Inflammatory macrophage treated with lipopolysaccharide for 4 hours (primary cell): Measurements from ENCODE around the gene KANSL3.

ENCODE experiments used
- DNase-seq: peaks from one replicate; pipeline ENCODE4 v3.0.0-alpha.2; 2020

KANSL3 gene

GRCh38 chr2:96654791-96655190 lies 16.7 kb upstream of the KANSL3 start:
- DNase-seq, result peak; percentile 37

GRCh38 chr2:96651793-96652192 lies 13.7 kb upstream of the KANSL3 start:
- DNase-seq, result no peak

GRCh38 chr2:96649342-96649741 lies 11.2 kb upstream of the KANSL3 start:
- DNase-seq, result no peak

- DNase-seq, result no peak
Measured at GRCh38 chr2:96648306-96648930, 10.3 kb upstream of the KANSL3 start.

GRCh38 chr2:96647681-96648080 lies 9.6 kb upstream of the KANSL3 start:
- no peak for DNase-seq

- DNase-seq, result no peak
Measured at GRCh38 chr2:96642564-96643360, 4.7 kb upstream of the KANSL3 start, which contains the start of gene FER1L5. TSS of gene FER1L5 (plus strand) at chr2:96642764. CDS start at chr2:96642837, 73 bp downstream.

- peak; percentile 96 for DNase-seq
Measured at GRCh38 chr2:96637385-96638143, 548 bp downstream of the KANSL3 start.

GRCh38 chr2:96636551-96637171 lies 1.5 kb downstream of the KANSL3 start:
- no peak for DNase-seq

GRCh38 chr2:96633641-96634040 lies 4.5 kb downstream of the KANSL3 start:
- no peak for DNase-seq

GRCh38 chr2:96631804-96632435 lies 6.2 kb downstream of the KANSL3 start:
- DNase-seq, result no peak

- no peak for DNase-seq
Measured at GRCh38 chr2:96626553-96626942, 11.6 kb downstream of the KANSL3 start.

- no peak for DNase-seq
Measured at GRCh38 chr2:96625571-96626552, 12.2 kb downstream of the KANSL3 start.

- peak; percentile 83 for DNase-seq
Measured at GRCh38 chr2:96623116-96623515, 15.0 kb downstream of the KANSL3 start.

- no peak for DNase-seq
Measured at GRCh38 chr2:96622544-96622943, 15.6 kb downstream of the KANSL3 start.

- DNase-seq, result peak; percentile 88
Measured at GRCh38 chr2:96618596-96619283, 19.4 kb downstream of the KANSL3 start.

GRCh38 chr2:96617012-96617411 lies 21.1 kb downstream of the KANSL3 start:
- no peak for DNase-seq

- no peak for DNase-seq
Measured at GRCh38 chr2:96616535-96616934, 21.6 kb downstream of the KANSL3 start.

- no peak for DNase-seq
Measured at GRCh38 chr2:96616128-96616527, 22.0 kb downstream of the KANSL3 start.

- DNase-seq, result peak; percentile 87
Measured at GRCh38 chr2:96608469-96609455, 29.4 kb downstream of the KANSL3 start.
